Fibroblast of the conjunctiva (primary cell): ENCODE measurements around the gene NPHP4.
"Not testable (repeated sequence)": the region's sequence is repeated elsewhere in the genome, so short reads cannot be mapped to it uniquely, and the experiment has no call there.

Experiments
- DNase-seq: peaks from one replicate; pipeline ENCODE4 v3.0.0-alpha.2; 2010; ENCODE audit warnings: low read depth

Gene NPHP4

GRCh38 chr1:5855196-5855897 is 136.9 kb downstream of the NPHP4 start:
- no peak for DNase-seq

DNA sequence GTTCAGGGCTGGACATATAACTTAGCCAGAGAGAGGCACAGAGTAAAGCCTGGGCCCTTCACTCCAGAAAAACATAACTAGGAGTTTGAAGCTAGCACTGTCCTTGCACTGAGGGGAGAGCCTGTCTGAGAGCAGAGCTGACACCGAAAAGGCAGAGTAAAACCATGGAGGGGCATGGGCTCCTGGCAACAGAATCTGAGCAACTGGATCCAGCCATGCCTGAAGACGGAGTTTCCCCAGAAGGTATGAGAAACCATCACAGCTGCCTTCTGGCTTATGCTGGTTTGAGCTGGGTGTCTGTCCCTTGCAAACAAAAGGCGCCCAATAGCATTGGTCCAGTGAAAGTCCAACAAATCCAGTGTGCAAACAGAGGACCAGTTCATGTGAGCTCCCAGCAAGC is 137.5 kb downstream of the NPHP4 start:
- DNase-seq, result no peak

- not testable (repeated sequence) for DNase-seq
Observed at GRCh38 chr1:5853858-5854257, 138.4 kb downstream of the NPHP4 start.

GRCh38 chr1:5850503-5850902 is 141.7 kb downstream of the NPHP4 start:
- DNase-seq, result no peak

- DNase-seq, result no peak
Observed at GRCh38 chr1:5849550-5849949, 142.7 kb downstream of the NPHP4 start.

- DNase-seq, result no peak
Observed at GRCh38 chr1:5847013-5847659, 145.1 kb downstream of the NPHP4 start.

GRCh38 chr1:5845376-5845775 is 146.8 kb downstream of the NPHP4 start:
- DNase-seq, result no peak

GRCh38 chr1:5844442-5844841 is 147.8 kb downstream of the NPHP4 start:
- no peak for DNase-seq

DNA sequence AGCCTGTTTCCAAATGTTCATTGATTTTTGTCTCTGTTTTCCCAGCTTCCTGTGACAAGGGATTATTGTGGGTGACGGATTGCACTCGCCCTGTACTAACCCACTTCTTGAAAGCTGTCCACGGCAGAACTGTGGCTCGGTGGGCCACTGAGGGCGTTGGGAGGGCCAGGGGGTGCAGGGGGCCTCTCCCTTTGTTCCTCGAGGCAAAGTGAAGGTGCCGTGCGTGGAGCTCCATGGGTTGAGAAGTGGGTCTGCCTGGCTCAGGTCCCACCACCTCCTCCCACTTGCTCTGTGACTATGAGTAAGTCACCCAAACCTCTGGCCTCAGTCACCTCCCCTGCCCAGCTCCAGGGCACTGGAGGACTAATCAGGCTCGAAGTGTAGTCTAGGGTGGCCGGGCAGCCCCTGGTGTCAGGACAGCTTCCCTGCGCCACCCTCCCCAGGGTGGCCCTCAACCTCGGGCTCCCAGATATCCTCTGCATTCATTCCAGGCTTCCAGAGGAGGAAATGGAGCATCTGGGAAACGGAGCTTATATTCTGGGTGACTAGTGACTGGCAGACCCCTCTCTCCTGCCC is 148.6 kb downstream of the NPHP4 start:
- no peak for DNase-seq

DNA sequence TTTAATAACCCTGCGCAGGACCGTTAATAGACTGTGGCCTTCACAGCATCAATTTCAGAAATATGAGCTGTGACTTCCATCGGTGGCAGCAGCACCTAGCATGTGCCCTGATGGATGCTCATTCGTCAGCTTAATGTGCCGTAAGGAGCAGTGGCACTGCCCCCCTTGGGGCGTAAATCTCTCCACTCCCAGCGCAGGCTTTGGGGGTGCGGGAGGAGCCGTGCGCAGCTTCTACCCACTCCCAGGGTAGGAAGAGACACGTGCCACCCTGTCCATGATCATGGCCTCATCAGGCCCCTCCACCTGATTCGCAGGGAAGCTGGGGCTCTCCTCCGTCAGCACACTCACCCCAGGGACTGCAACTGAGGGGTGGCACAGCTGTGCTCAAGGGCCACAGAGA is 149.5 kb downstream of the NPHP4 start:
- no peak for DNase-seq

DNA sequence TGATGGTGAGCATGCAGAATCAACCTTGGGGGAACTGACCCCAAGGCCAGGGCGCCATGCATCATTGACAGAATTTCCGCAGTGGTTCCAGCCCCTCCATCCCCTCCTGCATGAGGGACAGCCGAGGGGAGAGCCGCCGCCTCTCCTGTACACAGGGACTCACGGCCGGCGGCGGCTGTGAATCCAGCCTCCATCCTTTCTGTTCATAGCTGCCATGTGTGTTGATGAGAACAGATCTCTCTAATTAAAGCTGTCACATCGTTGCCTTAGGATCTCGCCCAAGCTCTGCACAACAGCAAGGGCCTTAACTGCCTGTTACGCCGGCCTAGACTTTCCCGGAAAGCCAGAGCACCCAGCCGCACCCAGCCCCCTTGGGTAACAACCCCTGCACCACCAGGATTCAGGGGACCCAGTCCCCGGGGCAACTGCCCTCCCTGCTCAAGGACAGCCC is 151.6 kb downstream of the NPHP4 start:
- no peak for DNase-seq

DNA sequence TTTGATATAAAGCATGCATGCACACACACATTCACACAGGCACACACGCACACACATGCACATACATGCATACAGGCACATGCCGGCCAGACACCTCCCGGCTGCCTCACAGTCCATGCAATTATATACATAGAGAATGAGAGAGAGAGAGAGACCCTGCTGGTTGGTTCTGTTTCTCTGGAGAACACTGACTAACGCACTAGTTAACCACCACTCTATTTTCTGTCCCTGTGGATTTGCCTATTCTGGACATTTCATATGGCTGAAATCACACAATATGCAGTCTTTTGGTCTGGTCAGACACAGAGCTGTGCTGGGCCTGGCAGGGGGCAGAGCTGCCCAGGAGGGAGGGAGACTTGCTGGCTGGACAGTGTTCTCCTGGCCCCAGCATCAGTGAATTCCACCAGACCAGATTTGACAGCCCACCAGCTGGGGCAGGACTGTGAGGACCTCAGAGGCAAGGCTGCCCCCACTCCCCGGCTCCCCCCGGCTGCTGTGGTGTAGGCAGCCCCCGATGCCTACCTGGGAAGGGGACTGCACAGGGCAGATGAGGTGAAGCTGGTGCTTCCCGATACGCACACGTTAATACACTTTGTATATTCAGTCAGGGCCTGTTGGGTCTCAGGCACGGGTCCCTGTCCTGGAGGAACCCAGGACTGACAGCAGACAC is 152.2 kb downstream of the NPHP4 start:
- DNase-seq, result no peak

- DNase-seq, result no peak
Observed at GRCh38 chr1:5839161-5839880, 152.9 kb downstream of the NPHP4 start.

- DNase-seq, result no peak
Observed at GRCh38 chr1:5837976-5838653, 154.1 kb downstream of the NPHP4 start.

GRCh38 chr1:5836776-5837440 is 155.3 kb downstream of the NPHP4 start:
- no peak for DNase-seq

GRCh38 chr1:5835179-5835562 is 157.1 kb downstream of the NPHP4 start:
- no peak for DNase-seq

DNA sequence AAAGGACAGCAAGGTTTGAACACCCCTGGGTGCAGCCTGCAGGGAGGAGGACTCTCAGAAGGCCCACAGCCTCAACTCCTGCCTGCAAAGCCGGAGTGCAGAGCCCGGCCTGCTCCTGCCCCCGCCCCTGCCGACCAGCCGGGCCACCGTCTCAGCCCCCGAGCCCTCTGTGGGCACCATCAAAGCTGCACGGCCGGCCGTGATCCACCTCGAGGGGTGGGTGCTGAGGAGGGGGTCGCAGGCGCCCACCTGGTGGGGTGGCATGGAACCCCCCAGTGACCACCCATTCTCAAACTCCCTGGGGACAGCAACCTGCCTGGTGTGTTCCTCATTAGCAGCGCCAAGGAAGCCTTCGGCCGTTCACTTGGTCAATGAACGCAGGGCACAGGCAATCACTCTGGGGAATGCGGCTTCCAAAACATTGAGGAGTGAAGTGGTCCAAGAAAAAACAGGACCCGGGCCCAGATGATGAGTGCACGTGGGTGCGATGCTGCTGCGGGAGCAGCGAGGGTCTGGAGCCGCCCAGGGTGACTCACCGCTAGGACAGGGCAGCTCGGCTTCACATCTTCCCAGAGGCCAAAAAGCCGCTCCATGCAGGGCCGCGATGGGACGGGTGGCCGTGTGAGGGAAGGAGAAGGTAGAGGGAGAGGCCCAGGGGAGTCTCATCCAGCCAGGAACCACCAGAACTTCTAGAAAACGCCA is 157.6 kb downstream of the NPHP4 start:
- no peak for DNase-seq

- no peak for DNase-seq
Observed at GRCh38 chr1:5833911-5834310, 158.3 kb downstream of the NPHP4 start.

DNA sequence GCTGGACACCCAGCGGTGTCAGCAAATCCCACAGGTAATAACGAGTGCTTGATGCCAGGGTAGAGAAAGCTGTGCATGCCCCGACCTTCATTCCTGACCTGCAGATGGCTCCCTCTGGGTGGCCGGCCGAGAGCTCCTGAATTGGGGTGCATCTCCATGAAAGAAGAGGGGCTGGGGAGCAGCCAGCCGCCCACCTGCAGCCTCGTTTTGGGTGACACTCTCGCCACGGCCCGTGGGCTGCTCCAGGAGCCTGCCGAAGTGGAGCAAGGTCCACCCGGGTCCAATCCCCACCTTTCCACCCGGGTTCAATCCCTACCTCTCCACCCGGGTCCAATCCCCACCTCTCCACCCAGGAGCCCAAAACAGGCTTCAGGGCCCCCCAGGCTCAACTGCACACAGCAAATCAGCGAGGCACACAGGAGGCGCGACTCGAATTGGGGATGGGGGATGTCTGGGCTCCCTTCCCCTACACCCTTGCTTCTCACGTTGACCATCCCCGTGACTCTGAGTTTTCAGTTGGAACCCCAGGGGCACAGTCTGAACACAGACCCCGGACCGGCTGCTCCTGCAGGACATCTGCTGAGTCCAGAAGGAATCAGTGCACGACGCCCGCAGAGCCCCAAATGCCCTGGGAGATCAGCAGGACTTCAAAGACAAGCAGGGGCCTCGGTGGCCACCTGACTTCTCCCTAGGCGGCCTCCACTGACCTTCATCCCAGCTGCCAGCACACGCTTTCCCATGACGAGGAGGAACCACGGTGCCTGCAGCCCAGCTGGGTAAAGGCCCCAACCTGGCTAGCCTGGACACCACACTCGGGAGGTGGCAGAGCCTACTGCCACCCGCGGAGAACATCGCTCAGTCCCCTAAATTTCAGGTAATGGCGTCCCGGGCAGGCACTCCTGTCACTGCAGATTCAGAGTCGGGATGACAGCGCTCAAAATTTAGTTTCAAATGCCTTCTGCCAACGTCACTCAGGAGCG is 159.0 kb downstream of the NPHP4 start:
- DNase-seq, result no peak
